C4-2B (cell line): ENCODE data around the gene EID2.

Source experiments
- ZFX ChIP-seq: fragments of 450-650 bp; IDR thresholded peaks from 2 replicates; pipeline ENCODE4 v1.6.1; 2017
- TF ChIP-seq, protein P1 (sequence below): fragments of 450-650 bp; conservative IDR thresholded peaks from 2 replicates; pipeline ENCODE4 v1.5.1; 2017; ENCODE audit warnings: mild to moderate bottlenecking

DNA sequence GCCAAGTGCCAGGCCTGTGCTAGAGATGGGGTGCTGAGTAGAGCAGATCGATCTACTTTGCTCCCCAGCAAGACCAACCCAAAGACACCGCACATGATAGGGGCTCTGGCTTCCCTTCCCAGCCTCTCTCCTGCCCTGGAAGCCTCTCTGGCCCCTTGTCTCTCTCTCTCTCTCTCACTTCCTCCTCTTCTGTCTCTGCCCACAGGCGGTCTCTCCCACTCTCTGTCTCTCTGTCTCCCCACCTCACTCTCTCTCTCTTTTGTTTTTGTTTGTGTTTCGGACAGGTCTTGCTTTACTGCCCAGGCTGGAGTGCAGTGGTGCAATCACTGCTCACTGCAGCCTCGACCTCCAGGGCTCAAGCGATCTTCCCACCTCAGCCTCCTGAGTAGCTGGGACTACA is 23.7 kb downstream of the EID2 start:
- TF ChIP-seq, protein P1, sequence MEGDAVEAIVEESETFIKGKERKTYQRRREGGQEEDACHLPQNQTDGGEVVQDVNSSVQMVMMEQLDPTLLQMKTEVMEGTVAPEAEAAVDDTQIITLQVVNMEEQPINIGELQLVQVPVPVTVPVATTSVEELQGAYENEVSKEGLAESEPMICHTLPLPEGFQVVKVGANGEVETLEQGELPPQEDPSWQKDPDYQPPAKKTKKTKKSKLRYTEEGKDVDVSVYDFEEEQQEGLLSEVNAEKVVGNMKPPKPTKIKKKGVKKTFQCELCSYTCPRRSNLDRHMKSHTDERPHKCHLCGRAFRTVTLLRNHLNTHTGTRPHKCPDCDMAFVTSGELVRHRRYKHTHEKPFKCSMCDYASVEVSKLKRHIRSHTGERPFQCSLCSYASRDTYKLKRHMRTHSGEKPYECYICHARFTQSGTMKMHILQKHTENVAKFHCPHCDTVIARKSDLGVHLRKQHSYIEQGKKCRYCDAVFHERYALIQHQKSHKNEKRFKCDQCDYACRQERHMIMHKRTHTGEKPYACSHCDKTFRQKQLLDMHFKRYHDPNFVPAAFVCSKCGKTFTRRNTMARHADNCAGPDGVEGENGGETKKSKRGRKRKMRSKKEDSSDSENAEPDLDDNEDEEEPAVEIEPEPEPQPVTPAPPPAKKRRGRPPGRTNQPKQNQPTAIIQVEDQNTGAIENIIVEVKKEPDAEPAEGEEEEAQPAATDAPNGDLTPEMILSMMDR: no peak
- TF ChIP-seq ZFX: no peak
